ENCODE results near the gene CASS4.

Gene CASS4

DNA sequence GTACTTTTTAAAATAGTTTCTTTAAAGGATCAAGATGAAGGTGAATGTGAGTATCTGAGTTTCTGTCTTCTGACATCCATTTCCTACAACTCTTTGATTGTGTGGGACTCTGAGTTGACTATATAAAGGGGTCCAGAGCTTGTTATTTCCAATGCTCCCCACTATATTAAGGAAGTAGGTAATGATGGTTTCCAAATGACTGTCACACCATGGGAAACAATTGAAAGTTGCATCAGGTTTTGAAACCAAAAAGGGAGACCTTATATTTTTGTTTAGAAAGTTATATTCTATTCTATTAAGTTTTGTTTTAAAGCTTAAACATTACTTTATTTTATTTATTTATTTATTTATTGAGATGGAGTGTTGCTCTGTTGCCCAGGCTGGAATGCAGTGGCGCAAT, 11.2 kb downstream of the CASS4 start:
- no peak for FAIRE-seq

DNA sequence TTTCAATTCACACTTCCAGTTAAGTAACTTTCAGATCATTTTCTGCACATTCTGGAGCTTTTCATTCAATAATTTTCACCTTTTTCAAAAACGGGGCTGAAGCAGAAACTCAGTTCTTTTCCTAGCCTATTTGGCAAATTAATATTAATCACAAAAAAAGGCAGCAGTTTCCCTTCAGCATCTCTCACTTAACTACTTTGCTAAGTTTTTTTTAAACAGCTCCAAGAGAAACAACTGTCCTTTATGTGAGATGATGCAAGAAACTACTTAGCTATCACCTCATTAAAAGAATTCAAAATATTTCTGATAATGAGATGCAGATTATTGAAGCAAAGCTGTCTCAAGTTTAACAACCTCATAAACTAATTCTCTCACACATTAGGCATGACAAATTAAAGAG, 11.8 kb downstream of the CASS4 start:
- no peak for FAIRE-seq

- FAIRE-seq = no peak
Observed at GRCh38 chr20:56424931-56425330, 12.9 kb downstream of the CASS4 start.

GRCh38 chr20:56426026-56426425, 14.0 kb downstream of the CASS4 start:
- no peak for FAIRE-seq

GRCh38 chr20:56426926-56427325, 14.9 kb downstream of the CASS4 start:
- FAIRE-seq = no peak

- no peak for FAIRE-seq
Observed at GRCh38 chr20:56427797-56428196, 15.7 kb downstream of the CASS4 start.

DNA sequence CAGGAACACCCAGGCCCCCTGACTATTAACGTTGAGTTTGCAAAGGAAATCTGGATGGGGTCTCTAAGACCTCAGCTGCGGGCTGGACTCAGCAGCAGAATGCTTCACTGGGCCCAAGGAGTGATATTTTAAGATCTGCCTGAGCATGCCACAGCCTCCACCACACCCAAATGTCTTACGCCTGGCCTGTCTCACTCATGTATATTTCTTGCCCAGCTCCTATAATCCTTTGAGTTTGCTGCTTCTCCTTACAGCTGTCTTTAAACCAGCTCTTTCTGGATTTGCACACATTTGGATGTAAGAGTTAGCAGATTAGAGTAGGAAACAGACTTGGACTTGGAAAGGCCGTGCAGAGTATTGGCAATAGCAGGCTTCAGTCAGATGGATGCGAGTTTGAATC, 16.4 kb downstream of the CASS4 start:
- no peak for FAIRE-seq

DNA sequence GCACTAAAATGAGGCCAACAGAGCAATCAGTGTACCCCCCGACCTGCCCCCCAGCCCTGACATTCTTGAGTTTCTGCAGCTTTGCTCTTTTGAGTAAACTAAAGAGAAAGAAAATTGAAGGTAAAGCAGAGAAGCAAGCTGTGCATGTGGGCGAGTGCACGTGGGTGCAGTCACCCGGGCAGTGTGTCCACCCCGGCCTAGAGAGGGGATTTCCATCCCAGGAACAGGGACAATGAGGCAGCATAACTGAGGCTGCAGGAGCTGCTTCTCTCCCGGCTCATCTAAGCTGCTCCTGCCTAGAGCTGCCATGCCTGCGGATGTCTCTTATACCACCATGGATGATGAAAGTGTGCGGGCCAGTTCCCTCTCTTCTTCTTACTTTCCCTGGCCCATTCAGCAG, 16.8 kb downstream of the CASS4 start:
- no peak for FAIRE-seq

GRCh38 chr20:56429502-56429901, 17.4 kb downstream of the CASS4 start:
- FAIRE-seq = no peak

GRCh38 chr20:56429941-56430340, 17.9 kb downstream of the CASS4 start:
- FAIRE-seq = no peak

GRCh38 chr20:56430461-56430860, 18.4 kb downstream of the CASS4 start:
- FAIRE-seq = no peak

DNA sequence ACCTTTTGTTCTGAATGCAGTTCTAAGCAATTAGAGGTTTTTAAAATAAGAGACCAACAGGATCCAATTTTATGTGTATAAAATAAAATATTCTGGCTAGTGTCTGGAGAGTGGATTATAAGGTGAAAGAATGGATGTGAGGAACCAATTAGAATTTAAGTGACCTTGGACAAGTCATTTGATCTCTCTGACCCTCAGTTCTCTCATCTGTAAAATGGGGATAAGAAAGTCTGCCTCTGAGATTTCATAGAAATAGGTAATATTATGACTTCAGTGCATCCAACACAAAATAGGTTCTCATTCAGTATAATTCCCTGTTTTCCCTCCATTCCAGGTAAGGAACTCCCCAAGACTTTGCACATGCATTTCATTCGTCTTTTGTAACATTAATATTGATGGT, 18.9 kb downstream of the CASS4 start:
- FAIRE-seq = no peak

GRCh38 chr20:56431471-56431870, 19.4 kb downstream of the CASS4 start:
- FAIRE-seq = no peak

- FAIRE-seq = no peak
Observed at GRCh38 chr20:56433221-56433879, 21.3 kb downstream of the CASS4 start.

DNA sequence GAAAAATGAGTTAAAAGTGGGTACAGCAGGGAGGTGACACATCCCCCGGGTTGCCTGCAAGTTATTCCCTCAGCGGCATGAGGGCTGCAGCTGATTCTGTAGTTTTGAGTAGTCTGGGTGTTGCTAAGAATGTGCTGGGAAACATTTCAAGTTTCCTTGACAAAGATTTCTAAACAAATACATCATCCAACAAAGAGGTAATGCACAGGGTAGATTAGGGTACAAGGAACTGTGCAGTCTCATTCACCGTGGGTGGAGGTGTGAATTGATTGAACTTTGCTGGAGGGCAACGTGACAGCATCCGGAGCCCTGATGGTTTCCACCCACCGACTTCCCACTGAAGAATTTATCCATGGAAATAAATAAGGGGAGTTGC, 21.8 kb downstream of the CASS4 start:
- FAIRE-seq = no peak

DNA sequence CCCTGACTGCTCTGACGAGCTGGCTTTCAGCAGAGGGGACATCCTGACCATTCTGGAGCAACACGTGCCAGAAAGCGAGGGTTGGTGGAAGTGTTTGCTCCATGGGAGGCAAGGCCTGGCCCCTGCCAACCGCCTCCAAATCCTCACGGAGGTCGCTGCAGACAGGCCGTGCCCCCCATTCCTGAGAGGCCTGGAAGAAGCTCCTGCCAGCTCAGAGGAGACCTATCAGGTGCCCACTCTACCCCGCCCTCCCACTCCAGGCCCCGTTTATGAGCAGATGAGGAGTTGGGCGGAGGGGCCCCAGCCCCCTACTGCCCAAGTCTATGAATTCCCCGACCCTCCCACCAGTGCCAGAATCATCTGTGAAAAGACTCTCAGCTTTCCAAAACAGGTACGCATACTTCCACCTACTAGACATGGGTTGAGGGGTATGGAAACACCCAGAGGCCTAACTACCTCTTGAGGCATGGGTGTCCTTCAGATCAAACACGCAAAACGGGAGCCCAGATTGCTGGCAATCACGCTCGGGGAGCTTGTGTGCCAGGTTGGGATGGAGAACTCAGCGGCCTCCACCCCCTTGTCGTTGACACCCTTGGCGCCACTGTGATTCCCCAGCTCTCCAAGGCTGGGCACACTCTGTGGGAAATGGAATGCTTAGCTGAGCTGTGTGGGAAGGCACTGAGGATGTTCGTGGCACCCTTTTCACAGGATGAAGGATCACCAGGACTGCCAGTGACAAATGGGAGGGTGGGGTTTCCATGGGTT, 25.3 kb downstream of the CASS4 start:
- FAIRE-seq = no peak

GRCh38 chr20:56438284-56438683, 26.2 kb downstream of the CASS4 start:
- no peak for FAIRE-seq

- FAIRE-seq = no peak
Observed at GRCh38 chr20:56439771-56440291, 27.8 kb downstream of the CASS4 start.

DNA sequence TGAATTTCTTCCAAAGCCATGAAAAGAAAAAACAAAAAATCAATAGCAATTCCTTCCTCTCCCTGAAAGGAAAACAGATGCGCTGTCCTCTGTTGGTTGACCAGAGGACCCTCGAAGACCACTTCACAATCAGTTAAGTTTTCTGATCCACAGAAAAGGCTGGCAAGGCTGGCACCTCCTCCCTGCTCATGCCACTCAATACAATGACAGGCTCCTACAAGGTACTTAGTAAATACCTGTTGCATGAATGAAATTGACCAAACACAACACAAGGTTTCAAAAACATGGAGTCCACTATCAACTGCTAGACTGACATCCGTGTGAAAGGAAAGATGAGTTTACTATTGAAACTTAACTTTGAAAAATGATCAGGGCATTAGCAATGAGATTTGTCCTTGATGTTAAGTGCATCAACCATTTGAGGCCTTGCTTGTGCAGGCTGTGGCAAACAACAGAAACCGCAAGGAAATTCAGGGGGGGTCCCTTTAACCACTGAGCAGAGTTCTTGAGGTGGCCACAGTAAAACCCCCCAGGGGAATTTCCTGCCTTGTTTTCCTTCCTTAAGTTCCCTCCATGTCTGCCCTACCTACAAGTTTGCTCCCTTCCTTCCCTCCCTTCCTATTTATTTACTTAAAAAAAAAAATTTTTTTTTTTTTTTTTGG, 28.4 kb downstream of the CASS4 start:
- FAIRE-seq = no peak

DNA sequence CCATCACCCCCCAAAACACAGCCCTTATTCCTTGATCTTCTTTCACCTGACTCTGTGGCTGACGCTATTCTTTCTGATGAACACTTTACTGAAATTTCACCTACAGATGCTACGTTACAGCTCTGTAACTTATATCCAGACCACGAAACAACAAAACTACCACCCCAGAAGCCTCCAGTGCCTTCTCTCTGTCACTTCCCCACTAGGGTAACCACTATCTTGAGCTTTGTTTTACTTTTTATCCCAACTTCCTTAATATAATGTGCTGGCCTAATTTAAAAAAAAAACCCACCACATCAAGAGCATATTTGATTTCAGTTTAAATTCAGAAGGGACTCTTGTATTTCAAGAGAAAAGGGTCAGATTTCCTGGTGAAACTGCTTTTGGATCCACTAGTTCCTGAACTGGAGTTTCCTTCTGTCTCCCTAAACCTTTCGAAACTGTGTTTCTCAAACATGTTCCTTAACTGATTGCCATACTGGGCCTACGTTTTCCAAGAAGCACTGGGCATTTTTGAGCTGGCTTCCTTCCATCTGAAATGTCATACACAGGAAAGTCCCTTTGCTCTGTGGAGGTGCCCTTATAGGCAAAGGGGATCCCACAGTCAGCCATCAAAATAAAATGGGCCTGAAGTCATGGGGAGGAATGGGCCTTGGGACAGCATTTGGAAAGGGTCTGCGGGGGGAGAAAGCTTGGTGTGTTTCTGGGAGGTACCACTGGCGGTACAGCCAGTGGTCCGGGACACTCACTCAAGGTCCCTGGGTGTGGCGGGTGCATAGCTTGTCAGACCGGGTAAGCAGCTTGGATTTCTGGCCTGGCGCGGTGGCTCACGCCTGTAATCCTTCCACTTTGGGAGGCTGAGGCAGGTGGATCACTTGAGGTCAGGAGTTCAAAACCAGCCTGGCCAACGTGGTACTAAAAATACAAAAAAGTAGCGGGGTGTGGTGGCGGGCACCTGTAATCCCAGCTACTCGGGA, 30.6 kb downstream of the CASS4 start:
- no peak for FAIRE-seq

DNA sequence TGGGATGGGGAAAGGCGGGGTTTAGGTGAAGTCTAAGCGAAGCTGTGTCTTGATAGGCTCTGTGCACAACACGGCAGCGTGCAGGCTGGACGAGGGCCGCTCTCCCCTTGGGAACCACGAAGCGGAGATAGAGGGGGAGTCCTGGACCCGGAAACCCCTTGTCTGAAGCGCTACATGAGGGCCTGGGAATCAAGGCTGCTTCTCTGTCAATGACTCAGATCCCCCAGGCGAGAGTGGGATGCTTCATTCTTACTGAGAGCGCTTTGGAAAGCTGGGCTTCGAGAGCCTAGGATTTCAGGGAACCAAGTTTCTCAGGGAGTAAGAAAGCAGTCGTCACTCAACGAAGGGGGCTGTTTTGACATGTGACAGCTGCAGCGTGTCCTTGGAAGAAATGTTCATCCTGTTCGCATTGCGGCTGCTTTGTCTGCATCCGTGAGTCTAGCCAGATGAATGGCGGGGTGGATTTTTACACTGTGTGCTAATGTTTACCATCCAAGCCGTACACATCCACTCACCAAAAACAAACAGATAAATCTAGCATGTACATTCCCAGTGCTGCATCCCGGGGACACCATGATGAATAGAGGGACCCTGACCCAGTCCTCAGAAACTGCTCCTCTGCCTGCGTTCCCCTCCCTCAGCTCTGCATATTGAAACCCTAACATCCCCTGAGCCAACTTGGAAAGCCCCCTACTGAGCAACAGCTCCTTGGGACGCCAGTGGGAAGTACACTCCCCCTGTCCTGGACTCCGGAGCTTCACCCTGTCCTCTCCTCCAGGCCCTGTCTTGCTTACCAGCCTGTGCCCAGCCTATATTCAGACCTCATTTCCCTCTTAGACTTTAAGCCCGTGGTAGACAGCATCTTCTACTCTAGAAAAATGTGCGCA, 31.8 kb downstream of the CASS4 start:
- no peak for FAIRE-seq

GRCh38 chr20:56445130-56445529, 33.1 kb downstream of the CASS4 start:
- no peak for FAIRE-seq
